HG03439 (cell line): ENCODE measurements around the gene ZMIZ2.
"Not testable (repeated sequence)": the region's sequence is repeated elsewhere in the genome, so short reads cannot be mapped to it uniquely, and the experiment has no call there.

ENCODE experiments used
- ATAC-seq: cut with Tn5 transposase; IDR thresholded peaks from one replicate; pipeline ENCODE4 v1.9.1; 2021; ENCODE audit warnings: mild to moderate bottlenecking, moderate library complexity; ENCODE audit not compliant: unreplicated experiment

The ZMIZ2 gene

GRCh38 chr7:44748045-44748947 is at the start of gene ZMIZ2:
Gene ZMIZ2 (plus strand): TSS chr7:44748847. CDS start chr7:44756250, 7,403 bp downstream.
- ATAC-seq: peak; percentile 77

DNA sequence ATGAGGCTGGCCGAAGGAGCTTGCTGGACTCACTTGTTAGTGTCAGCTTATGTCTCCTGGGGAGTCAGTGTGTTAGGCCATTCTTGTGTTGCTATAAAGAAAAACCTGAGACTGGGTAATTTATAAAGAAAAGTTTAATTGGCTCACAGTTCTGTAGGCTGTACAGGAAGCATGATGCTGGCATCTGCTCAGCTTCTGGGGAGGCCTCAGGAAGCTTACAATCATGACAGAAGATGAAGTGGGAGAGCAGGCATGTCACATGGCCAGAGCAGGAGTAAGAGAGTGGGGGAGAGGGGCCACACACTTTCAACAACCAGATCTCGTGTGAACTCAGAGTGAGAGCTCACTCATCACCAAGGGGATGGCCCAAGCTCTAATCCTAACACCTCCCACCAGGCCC is 49.0 kb upstream of the ZMIZ2 start:
- not testable (repeated sequence) for ATAC-seq

GRCh38 chr7:44700322-44700721 is 48.3 kb upstream of the ZMIZ2 start:
- ATAC-seq: no peak

GRCh38 chr7:44703391-44703790 is 45.3 kb upstream of the ZMIZ2 start:
- not testable (repeated sequence) for ATAC-seq

DNA sequence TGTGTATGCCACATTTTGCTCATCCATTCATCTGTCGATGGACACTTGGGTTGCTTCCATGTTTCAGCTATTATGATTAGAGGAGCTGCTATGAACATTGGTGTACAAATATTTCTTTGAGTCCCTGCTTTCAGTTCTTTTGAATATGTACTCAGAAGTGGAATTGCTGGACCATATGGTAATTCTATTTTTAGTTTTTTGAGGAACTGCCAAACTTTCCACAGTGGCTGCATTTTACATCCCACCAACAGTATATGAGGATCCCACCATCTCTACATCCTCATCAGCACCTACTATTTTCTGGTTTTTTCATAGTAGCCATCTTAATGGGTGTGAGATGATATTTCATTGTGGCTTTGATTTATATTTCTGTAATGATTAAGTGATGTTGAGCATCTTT is 44.7 kb upstream of the ZMIZ2 start:
- ATAC-seq: no peak

- ATAC-seq: no peak
These were observed 43.2 kb upstream of the ZMIZ2 start for GRCh38 chr7:44705434-44705833.

GRCh38 chr7:44706788-44707557 is 41.7 kb upstream of the ZMIZ2 start:
- no peak for ATAC-seq

GRCh38 chr7:44707558-44708230 is 41.0 kb upstream of the ZMIZ2 start:
- ATAC-seq: no peak

- ATAC-seq: no peak
These were observed 39.4 kb upstream of the ZMIZ2 start for GRCh38 chr7:44709011-44709915.

DNA sequence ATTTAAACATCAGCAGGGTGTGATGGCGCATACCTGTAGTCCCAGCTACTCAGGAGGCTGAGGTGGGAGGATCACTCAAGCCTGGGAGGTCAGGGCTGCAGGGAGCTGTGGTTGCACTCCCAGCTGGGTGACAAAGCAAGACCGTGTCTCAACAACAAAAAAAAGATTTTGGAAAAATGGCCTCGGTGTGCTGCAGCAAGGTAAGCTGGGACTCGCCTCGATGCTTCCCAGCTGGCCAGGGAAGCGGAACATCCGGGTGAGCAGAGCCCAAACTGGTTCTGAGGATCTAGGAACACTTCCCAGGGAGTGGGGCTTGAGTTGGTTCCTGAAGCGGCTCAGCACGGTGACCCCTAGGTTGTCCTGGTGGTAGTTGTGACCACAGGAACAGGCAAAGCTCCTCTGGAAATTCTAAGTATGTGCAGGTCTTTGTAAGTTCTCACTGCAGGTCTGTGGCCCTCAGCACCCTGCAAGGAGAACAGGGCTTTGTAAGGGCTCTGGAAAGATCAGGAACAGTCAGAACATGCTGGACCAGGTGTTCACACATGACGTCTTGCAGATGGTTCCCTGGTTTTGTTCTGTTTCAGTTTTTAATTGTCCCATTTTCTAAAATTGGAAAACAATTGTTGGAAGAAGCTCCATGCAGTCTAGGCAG is 38.6 kb upstream of the ZMIZ2 start:
- no peak for ATAC-seq

GRCh38 chr7:44711528-44711927 is 37.1 kb upstream of the ZMIZ2 start:
- ATAC-seq: no peak

- ATAC-seq: no peak
These were observed 36.6 kb upstream of the ZMIZ2 start for GRCh38 chr7:44712012-44712411.

DNA sequence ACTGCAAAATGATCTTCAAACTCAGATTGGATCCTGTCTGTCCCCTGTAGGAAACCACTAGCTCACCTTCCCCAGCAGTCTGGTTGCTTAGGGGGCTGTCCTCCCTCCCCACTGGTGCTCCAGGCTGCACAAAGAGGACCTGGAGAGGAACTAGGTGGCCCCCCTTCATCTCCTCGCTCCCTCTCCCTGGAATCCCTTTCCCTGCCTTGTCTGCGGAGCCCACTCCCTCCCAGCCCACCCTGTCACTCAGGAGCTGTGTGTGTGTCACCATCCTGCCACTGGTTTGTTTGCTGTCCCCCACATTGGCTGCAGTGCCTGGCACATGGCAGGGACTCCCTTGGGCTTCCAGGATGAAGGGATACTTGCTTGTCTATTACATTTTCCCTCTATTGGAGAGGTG is 35.5 kb upstream of the ZMIZ2 start:
- no peak for ATAC-seq

DNA sequence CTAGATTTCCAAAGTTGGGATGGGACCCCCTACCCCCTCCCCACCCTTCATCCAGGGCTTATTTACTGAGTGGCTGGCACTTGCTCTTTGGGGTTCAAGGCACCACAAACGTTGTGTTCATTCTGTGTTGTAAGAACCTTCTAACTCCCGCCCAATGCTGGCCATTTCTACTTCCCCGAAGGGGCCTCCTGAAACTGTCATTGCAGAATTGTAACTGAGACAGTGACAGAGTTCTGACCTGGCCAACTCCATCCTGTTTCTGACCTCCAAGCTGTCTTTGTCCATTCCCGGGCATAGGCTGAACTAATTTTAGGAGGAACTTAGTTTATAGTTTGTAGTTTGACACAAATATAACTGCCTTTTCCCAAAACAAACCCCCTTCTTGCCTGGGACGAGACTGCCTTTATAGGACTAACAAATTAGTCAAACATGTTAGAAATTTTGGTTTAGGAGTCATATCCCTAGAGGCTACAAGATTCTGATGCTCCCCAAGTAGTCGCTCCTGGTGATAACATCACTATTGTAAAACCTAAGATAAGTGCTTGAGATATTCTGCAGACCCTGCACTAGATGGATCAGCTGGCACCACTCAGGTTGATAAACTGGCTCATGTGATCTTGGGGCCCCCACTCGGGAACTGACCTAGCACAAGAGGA is 34.8 kb upstream of the ZMIZ2 start:
- no peak for ATAC-seq

- ATAC-seq: no peak
These were observed 32.4 kb upstream of the ZMIZ2 start for GRCh38 chr7:44716205-44716604.

DNA sequence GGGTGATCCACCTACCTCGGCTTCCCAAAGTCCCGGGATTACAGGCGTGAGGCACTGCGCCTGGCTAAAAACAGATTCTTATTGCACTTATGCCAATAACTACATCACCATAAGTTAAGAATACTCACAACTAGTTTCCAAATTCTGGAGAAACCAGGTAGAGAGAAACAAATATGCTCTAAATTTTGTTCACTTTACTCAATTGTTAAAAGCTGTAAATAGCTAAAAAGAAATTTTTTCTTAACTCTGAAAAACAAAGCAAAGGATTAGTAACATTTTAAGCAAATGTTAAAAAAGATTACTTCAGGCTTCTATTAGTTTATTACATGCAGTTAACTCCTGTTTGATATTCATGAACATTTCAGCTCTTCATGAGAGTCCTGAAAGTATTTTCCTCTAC is 28.3 kb upstream of the ZMIZ2 start:
- no peak for ATAC-seq

- no peak for ATAC-seq
These were observed 24.4 kb upstream of the ZMIZ2 start for GRCh38 chr7:44724276-44724675.

- not testable (repeated sequence) for ATAC-seq
These were observed 22.4 kb upstream of the ZMIZ2 start for GRCh38 chr7:44726250-44726649.

- ATAC-seq: no peak
These were observed 21.3 kb upstream of the ZMIZ2 start for GRCh38 chr7:44727158-44727936.
